HG02981 (cell line): ENCODE measurements around the gene ADPRHL1.

Source experiments
- ATAC-seq: cut with Tn5 transposase; IDR thresholded peaks from one replicate; pipeline ENCODE4 v1.9.1; 2021; ENCODE audit warnings: mild to moderate bottlenecking, moderate library complexity; ENCODE audit not compliant: unreplicated experiment

The ADPRHL1 gene

GRCh38 chr13:113433391-113433916 is 19.8 kb downstream of the ADPRHL1 start:
- ATAC-seq, result no peak

- no peak for ATAC-seq
Observed at GRCh38 chr13:113432506-113433270, 20.6 kb downstream of the ADPRHL1 start.

GRCh38 chr13:113431171-113431570 is 22.1 kb downstream of the ADPRHL1 start:
- no peak for ATAC-seq

GRCh38 chr13:113430378-113431110 is 22.7 kb downstream of the ADPRHL1 start:
- ATAC-seq, result no peak

- no peak for ATAC-seq
Observed at GRCh38 chr13:113429608-113429985, 23.7 kb downstream of the ADPRHL1 start.

- no peak for ATAC-seq
Observed at GRCh38 chr13:113428871-113429607, 24.2 kb downstream of the ADPRHL1 start.

- no peak for ATAC-seq
Observed at GRCh38 chr13:113428469-113428865, 24.8 kb downstream of the ADPRHL1 start.

- ATAC-seq, result no peak
Observed at GRCh38 chr13:113427562-113428468, 25.5 kb downstream of the ADPRHL1 start.

GRCh38 chr13:113426591-113426986 is 26.7 kb downstream of the ADPRHL1 start:
- no peak for ATAC-seq

GRCh38 chr13:113425941-113426590 is 27.2 kb downstream of the ADPRHL1 start:
- ATAC-seq, result no peak

- no peak for ATAC-seq
Observed at GRCh38 chr13:113423520-113424163, 29.6 kb downstream of the ADPRHL1 start.

- no peak for ATAC-seq
Observed at GRCh38 chr13:113422807-113423519, 30.3 kb downstream of the ADPRHL1 start.

- no peak for ATAC-seq
Observed at GRCh38 chr13:113421673-113422270, 31.5 kb downstream of the ADPRHL1 start.

GRCh38 chr13:113420833-113421600 is 32.3 kb downstream of the ADPRHL1 start:
- ATAC-seq, result no peak

- ATAC-seq, result no peak
Observed at GRCh38 chr13:113420232-113420631, 33.1 kb downstream of the ADPRHL1 start.

GRCh38 chr13:113419531-113420193 is 33.6 kb downstream of the ADPRHL1 start:
- ATAC-seq, result no peak

- no peak for ATAC-seq
Observed at GRCh38 chr13:113418722-113419049, 34.6 kb downstream of the ADPRHL1 start.
